Right forelimb (tissue), 1 donor: ENCODE data around the gene OR52W1.

Source experiments
- DNase-seq: peaks from one replicate; pipeline ENCODE4 v3.0.0-alpha.2; 2018

OR52W1 gene

DNA sequence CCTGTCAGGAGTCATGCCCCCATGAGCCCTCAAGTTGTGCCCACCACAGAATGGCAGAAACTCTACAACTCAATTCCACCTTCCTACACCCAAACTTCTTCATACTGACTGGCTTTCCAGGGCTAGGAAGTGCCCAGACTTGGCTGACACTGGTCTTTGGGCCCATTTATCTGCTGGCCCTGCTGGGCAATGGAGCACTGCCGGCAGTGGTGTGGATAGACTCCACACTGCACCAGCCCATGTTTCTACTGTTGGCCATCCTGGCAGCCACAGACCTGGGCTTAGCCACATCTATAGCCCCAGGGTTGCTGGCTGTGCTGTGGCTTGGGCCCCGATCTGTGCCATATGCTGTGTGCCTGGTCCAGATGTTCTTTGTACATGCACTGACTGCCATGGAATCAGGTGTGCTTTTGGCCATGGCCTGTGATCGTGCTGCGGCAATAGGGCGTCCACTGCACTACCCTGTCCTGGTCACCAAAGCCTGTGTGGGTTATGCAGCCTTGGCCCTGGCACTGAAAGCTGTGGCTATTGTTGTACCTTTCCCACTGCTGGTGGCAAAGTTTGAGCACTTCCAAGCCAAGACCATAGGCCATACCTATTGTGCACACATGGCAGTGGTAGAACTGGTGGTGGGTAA is at the start of gene OR52W1:
Gene OR52W1 (plus strand): TSS at position 51 of the 637 bp plus-strand sequence. CDS start 0 bp downstream, at position 51.
- no peak for DNase-seq

DNA sequence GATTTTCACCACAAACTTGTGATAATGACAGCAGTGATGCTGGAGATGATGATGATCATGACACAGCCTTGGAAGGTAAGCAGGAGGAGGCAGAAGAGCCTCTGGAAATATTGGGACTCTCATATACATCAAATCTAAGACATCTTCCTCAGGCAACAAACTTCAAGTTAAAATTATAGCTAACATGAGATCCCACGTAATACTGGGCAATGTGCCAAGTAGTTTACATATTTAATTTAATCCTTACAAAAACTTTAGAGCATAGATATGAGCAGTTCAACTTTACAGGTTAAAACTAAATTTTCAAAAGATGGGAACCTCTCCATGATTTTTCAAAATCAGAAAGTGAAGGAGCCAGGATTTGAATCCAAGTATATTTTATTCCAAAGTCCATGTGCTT is 47.9 kb upstream of the OR52W1 start:
- no peak for DNase-seq

DNA sequence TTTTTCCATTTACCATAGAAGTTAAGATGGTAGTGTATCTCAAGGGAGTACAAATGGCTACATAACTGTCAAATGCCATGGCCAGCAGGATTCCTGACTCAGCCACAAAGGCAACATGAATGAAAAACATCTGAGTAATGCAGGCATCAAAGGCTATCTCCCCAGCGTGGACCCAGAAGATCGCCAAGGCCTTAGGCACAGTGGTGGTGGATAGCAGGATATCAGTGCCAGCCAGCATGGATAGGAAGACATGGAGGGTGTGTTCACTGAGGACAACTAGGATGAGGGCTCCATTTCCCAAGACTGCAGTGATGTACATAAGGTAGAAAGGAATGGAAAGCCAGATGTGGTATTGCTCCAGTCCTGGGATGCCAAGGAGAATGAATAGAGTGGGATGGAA is 46.9 kb upstream of the OR52W1 start:
- DNase-seq, result no peak

DNA sequence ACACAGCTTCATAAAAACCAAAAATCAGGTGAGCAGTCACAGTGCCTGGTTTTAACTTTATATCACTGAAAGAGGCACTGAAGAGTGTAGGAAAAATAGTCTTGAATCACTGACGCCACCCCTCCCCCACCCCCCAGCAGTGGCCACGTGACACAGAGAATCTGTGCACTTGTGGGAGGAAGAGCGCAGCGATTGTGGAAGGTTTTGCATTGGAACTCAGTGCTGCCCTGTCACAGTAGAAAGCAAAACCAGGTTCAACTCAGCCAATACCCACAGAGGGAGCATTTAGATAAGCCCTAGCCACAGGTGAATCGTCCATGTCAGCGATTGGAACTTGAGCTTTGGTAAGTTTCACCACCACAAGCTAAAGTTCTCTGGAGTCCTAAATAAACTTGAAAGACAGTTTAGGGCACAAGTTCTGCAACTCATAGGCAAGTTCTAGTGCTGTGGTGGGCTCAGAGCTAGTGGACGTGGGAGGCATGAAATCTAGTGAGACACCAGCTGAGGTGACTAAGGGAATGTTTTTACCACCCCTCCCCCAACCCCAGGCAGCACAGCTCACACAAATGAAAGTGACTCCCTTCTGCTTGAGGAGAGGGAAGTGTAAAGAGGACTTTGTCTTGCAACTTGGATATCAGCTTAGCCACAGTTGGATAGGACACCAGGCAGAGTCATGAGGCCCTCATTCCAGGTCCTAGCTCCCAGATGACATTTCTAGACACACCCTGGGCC is 42.2 kb upstream of the OR52W1 start:
- DNase-seq, result no peak

DNA sequence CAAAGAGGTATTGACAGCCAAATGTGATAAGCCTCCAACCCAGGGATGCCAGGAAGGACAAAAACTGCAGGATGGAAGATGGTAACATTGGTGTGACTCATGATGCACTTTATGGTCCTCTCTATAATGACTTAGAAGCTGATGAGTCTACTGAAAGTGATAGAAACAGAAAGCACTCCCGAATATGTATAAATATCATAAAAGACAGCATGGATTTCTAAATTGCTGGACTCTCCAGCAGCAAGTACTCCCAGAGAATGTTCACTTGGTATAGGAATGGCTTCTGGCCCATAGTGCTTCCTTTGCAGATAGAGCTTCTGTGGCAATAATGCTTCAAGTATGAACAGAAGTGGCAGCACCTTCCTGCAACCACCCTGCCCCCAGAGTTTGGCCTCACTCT is 28.8 kb upstream of the OR52W1 start, which contains the start of gene OR52B2:
Gene OR52B2 (minus strand): TSS at position 101 of the 400 bp plus-strand sequence. CDS start 0 bp downstream, at position 101.
- no peak for DNase-seq

DNA sequence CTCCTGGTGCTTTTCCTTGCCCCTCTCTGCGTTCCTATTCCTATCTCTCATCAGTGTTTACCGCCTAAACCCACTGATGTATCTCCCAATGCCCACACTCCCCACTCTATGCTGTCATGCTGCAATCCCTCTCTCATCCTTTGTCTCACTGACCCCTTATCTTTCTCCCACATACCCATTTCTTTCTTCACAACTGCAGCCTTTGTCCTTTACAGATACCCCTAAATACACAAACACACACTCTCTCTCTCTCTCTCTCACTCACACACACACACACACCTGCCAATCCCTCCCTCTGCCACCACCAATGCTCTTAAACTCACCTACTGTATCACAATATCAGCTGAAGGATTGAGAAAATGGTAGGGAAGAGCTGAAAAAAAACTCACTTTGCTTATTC is 23.6 kb upstream of the OR52W1 start:
- DNase-seq, result no peak

- no peak for DNase-seq
Observed at GRCh38 chr11:6191742-6192141, 7.3 kb upstream of the OR52W1 start.

DNA sequence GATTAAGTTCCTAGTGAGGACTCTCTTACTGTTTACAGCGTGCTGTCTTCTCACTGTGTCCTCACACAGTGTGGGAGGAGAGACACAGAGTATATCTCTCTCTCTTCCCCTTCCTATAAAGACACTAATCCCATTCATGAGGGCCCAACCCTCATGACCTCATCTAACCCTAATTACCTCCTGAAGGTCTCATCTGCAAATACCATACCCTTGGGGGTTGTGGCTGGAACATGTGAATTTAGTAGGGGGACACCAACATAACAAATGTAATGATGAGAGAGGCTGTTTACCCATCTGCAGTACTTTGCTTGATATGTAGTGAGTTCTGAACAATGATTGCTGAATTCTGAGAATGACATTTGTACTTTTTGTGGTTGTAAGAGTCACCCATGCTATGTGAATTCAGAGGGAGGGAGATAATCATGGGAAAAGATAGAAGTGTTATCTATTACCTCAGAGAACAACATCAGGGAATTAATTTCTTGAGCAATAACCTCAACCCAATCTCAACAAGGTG is 4.9 kb upstream of the OR52W1 start:
- no peak for DNase-seq

GRCh38 chr11:6196396-6196795 is 2.6 kb upstream of the OR52W1 start:
- no peak for DNase-seq

GRCh38 chr11:6197466-6198200 is 1.4 kb upstream of the OR52W1 start:
- DNase-seq, result no peak

DNA sequence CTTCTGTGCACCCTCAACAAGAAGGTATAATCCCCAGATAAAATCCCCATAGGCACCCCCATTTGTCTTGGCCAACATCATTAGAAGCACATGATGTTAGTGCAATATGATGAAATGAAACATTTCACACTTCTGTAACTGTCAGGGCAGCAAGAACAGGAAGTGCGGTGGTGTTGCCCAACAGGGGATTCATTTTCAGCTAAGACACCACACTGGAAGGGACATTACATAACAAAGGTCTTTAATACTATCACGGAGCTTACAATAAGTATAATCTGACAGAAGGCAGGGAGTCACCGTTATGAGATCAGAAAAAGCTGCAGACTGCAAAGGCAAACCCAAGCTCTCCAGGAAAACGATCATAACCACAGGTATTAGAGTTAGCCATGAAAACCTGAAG is 2.0 kb downstream of the OR52W1 start:
- no peak for DNase-seq

- no peak for DNase-seq
Observed at GRCh38 chr11:6201481-6201880, 2.5 kb downstream of the OR52W1 start.

- DNase-seq, result no peak
Observed at GRCh38 chr11:6202041-6202440, 3.0 kb downstream of the OR52W1 start.

DNA sequence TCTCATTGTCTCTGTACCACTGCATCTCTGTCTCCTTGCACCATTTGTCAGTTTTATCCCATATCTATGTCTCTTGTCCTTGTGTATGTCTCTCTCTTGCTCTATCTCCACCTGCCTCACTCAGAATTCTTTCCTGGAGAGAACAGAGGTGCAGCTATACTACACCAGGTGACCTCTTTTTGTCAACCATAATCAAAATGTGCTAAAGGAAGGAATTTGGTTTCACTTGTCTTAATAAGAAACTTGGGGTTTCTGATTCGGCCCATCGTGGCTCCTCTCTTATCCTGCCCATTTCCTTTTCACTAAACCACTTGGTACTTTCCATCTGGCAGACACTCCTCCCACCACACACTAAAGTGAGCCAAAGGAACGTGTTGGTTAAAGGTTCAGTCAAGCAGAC is 4.3 kb downstream of the OR52W1 start:
- DNase-seq, result no peak

DNA sequence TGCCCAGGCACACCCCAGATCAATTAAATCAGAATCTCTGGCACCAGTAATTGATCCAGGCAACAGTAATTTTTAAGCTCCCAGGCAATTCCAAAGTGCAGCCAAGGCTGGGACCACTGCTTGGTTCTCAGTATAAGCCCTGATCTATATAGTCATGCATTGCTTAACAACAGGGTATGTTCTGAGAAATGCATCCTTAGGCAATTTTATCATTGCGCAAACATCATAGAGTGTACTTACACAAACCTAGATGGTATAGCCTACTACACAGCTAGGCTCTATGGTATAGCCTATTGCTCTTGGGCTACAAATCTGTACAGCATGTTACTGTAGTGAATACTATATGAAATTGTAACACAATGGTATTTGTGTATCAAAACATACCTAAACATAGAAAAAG is 5.7 kb downstream of the OR52W1 start:
- no peak for DNase-seq

GRCh38 chr11:6205366-6205765 is 6.3 kb downstream of the OR52W1 start, which contains the start of gene C11orf42:
Gene C11orf42, plus strand, starts transcription at chr11:6205557. Its CDS starts 59 bp downstream, at chr11:6205616.
- DNase-seq, result no peak

DNA sequence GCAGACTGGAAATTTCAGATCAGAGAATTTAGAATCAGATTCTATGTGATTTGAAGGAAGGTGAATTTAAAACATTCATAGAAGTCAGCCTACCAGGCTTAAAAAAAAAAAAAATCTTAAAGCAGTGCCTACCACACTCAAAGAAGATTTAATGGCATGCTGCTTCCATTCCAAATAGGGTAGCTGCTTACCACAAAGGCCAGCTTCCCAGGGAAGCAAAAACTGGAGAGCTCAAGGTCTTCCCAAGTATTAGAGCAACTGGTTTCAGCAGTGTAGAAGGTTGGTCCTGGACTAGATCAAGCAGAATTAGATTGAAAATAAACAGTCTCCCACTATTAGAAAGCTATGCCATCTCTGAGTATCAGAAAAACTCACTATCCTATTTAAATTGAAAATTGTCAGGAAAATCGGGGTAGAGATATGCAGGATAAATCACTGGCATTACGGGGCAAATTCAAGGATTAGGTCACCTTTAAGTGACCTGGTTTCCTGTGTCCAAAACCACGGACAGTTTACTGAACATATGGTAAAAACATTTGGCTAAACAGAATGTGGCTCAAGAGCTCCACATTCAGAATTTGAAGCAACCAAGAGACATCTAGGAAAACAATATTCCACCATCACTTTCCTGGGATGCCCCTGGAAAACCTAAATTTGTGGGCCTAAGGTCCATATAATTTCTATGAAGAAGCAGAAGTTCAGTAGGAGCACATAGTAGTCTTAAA is 7.6 kb downstream of the OR52W1 start:
- DNase-seq, result no peak

GRCh38 chr11:6209801-6210200 is 10.8 kb downstream of the OR52W1 start:
- no peak for DNase-seq

DNA sequence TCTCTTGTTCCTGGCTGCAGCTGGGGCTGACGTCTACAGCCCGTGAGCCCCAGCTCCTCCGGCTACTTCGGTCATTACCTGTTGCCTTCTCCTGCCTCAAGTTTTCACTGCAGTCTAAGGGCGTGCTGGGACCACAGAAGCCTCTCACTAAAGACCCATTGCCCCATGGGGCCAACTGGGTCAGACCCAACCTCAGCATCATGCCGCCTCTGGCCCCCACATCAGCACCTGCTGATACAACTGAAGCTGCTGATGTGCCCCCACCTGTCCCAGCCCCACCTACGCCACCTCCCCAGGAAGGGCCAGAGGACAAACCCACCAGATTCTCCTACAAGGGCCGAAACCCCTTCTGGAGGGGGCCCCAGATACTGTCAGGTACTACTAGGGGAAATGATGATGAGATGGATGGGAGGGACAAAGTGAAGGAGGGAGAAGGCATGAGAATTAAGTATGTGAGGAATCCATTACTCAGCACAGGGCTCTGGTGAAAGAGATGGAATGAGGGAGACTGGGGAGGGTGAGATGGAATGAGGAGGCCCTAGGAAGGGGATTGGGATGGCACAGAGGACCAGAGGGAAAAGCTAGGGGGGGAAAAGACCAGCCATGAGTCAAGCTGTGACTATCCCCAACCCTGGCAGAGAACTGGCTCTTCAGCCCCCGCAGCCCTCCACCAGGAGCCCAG is 11.4 kb downstream of the OR52W1 start:
- DNase-seq, result no peak

- no peak for DNase-seq
Observed at GRCh38 chr11:6214530-6214929, 15.5 kb downstream of the OR52W1 start.

DNA sequence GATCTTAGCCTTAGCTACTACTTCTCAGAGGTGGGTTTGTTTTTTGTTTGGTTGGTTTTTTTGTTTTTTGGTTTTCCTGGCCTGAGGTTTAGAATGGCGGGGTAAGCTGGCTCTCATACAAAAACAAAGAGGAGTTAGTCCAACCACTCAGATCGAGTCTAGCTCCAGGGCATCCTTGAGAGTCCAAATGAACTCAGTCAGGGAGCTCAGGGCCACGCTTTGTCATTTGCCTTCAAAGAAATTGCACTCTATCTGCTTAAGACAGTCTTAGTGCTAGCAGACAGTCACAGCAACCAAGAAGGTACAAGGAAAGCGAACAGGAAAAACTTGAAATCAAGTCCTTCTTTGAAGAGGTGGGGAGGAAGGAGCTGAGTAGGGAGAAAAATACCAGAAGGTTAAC is 17.5 kb downstream of the OR52W1 start:
- DNase-seq, result no peak

- DNase-seq, result no peak
Observed at GRCh38 chr11:6217722-6218121, 18.7 kb downstream of the OR52W1 start.
